Measurements from ENCODE around the gene RTEL1.

Gene RTEL1

DNA sequence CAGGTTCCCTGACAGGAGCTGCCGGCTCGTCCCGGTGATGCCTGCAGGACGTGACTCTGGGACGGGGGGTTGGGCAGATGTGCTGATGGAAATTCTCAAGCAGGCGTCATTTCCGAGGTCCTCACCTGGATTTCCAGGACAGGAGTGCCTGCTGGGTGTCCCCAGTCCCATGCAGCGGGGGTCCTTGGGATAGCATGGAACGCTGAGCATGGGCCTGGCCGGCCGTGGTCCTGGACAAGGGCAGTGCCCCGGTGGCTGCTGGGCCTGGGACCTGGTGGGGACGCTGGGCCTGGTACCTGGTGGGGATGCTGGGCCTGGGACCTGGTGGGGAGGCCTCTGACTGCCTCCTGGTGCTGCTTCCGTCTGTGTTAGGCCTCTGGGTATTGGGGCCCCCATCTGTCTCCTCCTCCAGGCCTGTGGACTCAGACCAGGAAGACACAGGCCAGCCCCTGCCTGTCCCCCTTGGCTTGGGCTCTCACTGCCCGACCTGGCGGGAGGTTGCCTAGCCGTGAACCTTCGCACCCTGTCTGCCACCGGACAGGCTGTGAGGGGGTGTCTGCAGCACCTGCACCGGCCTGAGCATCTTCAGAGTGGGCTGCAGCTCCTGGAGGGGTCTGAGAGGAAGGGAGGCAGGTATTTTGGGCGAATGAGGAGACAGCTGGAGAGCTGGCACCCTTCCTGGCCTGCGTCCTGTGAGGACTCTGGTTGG, 6.2 kb downstream of the RTEL1 start:
- H3K36me3 ChIP-seq (replicated peaks; ENCODE audit: low read depth, low read length): peaks cover 16% of the 10 kb centered on the region
- H4K20me1 ChIP-seq (ENCODE audit: insufficient read depth, low read length): no peaks in the 10 kb centered on the region
- peaks cover 3% of the 10 kb centered on the region for H3K79me2 ChIP-seq (ENCODE audit: low read length)
- H3K9me3 ChIP-seq (ENCODE audit: insufficient read depth, low read length): no peaks in the 10 kb centered on the region
- no peak for TF ChIP-seq CTCF (IDR thresholded peaks at IDR 0.05; ENCODE audit: low read depth, low read length)
- no peak for TF ChIP-seq EZH2phosphoT487 (IDR thresholded peaks at IDR 0.05; ENCODE audit: low read depth)
- no peak overlapping the region for H2AFZ ChIP-seq (ENCODE audit: low read depth, low read length)
- no peak overlapping the region for H3K4me3 ChIP-seq (ENCODE audit: low read length)
- H3K9ac ChIP-seq (ENCODE audit: low read length): no peak overlapping the region
- H3K27me3 ChIP-seq (ENCODE audit: low read depth, low read length): no peaks in the 10 kb centered on the region
- H3K4me1 ChIP-seq (ENCODE audit: low read length): peaks cover 2% of the 10 kb centered on the region; the same call in 1 of the 2 replicates
- no peak overlapping the region for H3K27ac ChIP-seq (ENCODE audit: low read length)
- no peak overlapping the region for H3K4me2 ChIP-seq (ENCODE audit: low read length)

- H3K9me3 ChIP-seq (ENCODE audit: insufficient read depth, low read length): no peaks in the 10 kb centered on the region
- no peak overlapping the region for H3K9ac ChIP-seq (ENCODE audit: low read length)
- H3K4me1 ChIP-seq (ENCODE audit: low read length): no peaks in the 10 kb centered on the region
- H4K20me1 ChIP-seq (ENCODE audit: insufficient read depth, low read length): no peaks in the 10 kb centered on the region
- no peak overlapping the region for H2AFZ ChIP-seq (ENCODE audit: low read depth, low read length)
- TF ChIP-seq EZH2phosphoT487 (IDR thresholded peaks at IDR 0.05; ENCODE audit: low read depth) (no peak), CTCF (IDR thresholded peaks at IDR 0.05; ENCODE audit: low read depth, low read length) (no peak)
- no peak overlapping the region for H3K27ac ChIP-seq (ENCODE audit: low read length)
- no peak overlapping the region for H3K4me3 ChIP-seq (ENCODE audit: low read length)
- peaks cover 16% of the 10 kb centered on the region for H3K36me3 ChIP-seq (replicated peaks; ENCODE audit: low read depth, low read length)
- no peaks in the 10 kb centered on the region for H3K27me3 ChIP-seq (ENCODE audit: low read depth, low read length)
- H3K79me2 ChIP-seq (ENCODE audit: low read length): no peaks in the 10 kb centered on the region
- H3K4me2 ChIP-seq (ENCODE audit: low read length): no peak overlapping the region
Measured at GRCh38 chr20:63664861-63665594, 6.9 kb downstream of the RTEL1 start.

DNA sequence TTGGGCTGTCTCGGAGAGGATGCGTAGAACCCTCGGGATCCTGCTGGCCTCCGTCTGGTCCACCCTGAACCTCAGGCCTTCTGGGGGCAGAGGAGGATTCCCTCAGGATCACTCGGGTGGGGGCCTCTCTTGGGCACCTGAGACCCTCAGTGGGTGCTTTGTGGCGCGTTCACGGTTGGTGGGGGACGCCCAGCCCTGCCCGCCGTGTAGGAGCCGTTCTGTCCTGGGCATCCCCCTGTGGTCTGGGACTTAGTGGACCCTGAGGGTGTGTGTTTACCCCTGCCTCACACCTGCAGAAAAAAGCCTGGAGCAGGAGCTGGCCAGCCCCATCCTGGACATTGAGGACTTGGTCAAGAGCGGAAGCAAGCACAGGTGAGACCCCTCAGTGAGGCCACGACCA, 7.6 kb downstream of the RTEL1 start:
- Histone ChIP-seq H3K9ac (ENCODE audit: low read length) (no peak overlapping the region), H3K36me3 (replicated peaks; ENCODE audit: low read depth, low read length) (peaks cover 14% of the 10 kb centered on the region), H3K27me3 (ENCODE audit: low read depth, low read length) (no peaks in the 10 kb centered on the region), H3K4me2 (ENCODE audit: low read length) (no peak overlapping the region), H3K4me1 (ENCODE audit: low read length) (no peaks in the 10 kb centered on the region), H3K79me2 (ENCODE audit: low read length) (no peaks in the 10 kb centered on the region), H3K27ac (ENCODE audit: low read length) (no peak overlapping the region), H4K20me1 (ENCODE audit: insufficient read depth, low read length) (no peaks in the 10 kb centered on the region), H3K9me3 (ENCODE audit: insufficient read depth, low read length) (no peaks in the 10 kb centered on the region), H3K4me3 (ENCODE audit: low read length) (no peak overlapping the region), H2AFZ (ENCODE audit: low read depth, low read length) (no peak overlapping the region)
- TF ChIP-seq CTCF (IDR thresholded peaks at IDR 0.05; ENCODE audit: low read depth, low read length): no peak
- no peak for TF ChIP-seq EZH2phosphoT487 (IDR thresholded peaks at IDR 0.05; ENCODE audit: low read depth)

DNA sequence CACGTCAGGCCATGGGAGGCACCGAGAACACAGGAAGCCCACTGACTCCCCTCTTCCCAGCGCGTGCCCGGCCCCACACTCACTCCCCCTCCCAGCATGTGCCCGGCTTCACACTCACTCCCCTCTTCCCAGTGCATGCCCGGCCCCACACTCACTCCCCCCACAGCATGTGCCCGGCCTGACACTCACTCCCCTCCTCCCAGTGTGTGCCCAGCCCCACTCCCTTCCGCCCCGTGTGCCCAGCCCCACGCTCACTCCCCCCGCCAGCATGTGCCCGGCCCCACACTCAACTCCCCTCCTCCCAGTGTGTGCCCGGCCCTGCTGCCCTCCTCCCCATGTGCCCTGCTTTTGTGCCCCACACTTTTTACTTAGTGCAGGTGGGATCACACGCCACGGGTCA, 9.7 kb downstream of the RTEL1 start:
- H4K20me1 ChIP-seq (ENCODE audit: insufficient read depth, low read length): no peaks in the 10 kb centered on the region
- no peak overlapping the region for H2AFZ ChIP-seq (ENCODE audit: low read depth, low read length)
- H3K27ac ChIP-seq (ENCODE audit: low read length): no peak overlapping the region
- no peaks in the 10 kb centered on the region for H3K27me3 ChIP-seq (ENCODE audit: low read depth, low read length)
- no peaks in the 10 kb centered on the region for H3K9me3 ChIP-seq (ENCODE audit: insufficient read depth, low read length)
- peaks cover 12% of the 10 kb centered on the region for H3K36me3 ChIP-seq (replicated peaks; ENCODE audit: low read depth, low read length)
- H3K4me3 ChIP-seq (ENCODE audit: low read length): no peak overlapping the region
- no peaks in the 10 kb centered on the region for H3K4me1 ChIP-seq (ENCODE audit: low read length)
- no peak for TF ChIP-seq EZH2phosphoT487 (IDR thresholded peaks at IDR 0.05; ENCODE audit: low read depth)
- no peak for TF ChIP-seq CTCF (IDR thresholded peaks at IDR 0.05; ENCODE audit: low read depth, low read length)
- H3K9ac ChIP-seq (ENCODE audit: low read length): no peak overlapping the region
- H3K79me2 ChIP-seq (ENCODE audit: low read length): no peaks in the 10 kb centered on the region
- no peak overlapping the region for H3K4me2 ChIP-seq (ENCODE audit: low read length)
